Measurements from ENCODE around the gene SH3BP5.
"Not testable (repeated sequence)": the region's sequence is repeated elsewhere in the genome, so short reads cannot be mapped to it uniquely, and the experiment has no call there.

SH3BP5 gene

GRCh38 chr3:15332405-15333098 lies at the start of gene SH3BP5:
TSS of gene SH3BP5 (minus strand) at chr3:15332586. CDS start at chr3:15332408, 178 bp downstream.
- DNase-seq = peak; percentile 55

GRCh38 chr3:15380980-15381890 lies 48.8 kb upstream of the SH3BP5 start:
- DNase-seq = no peak

GRCh38 chr3:15377961-15378791 lies 45.8 kb upstream of the SH3BP5 start:
- peak; percentile 96 for DNase-seq

GRCh38 chr3:15375461-15376000 lies 43.1 kb upstream of the SH3BP5 start:
- DNase-seq = no peak

- no peak for DNase-seq
Measured at GRCh38 chr3:15372918-15373317, 40.5 kb upstream of the SH3BP5 start.

GRCh38 chr3:15368561-15369135 lies 36.3 kb upstream of the SH3BP5 start:
- DNase-seq = no peak

- peak; percentile 46 for DNase-seq
Measured at GRCh38 chr3:15367059-15367458, 34.7 kb upstream of the SH3BP5 start.

GRCh38 chr3:15364078-15364477 lies 31.7 kb upstream of the SH3BP5 start:
- peak; percentile 62 for DNase-seq

- DNase-seq = peak; percentile 45
Measured at GRCh38 chr3:15361494-15362214, 29.3 kb upstream of the SH3BP5 start.

- DNase-seq = peak; percentile 85
Measured at GRCh38 chr3:15360788-15361493, 28.6 kb upstream of the SH3BP5 start.

GRCh38 chr3:15359677-15360397 lies 27.5 kb upstream of the SH3BP5 start:
- peak; percentile 24 for DNase-seq

GRCh38 chr3:15356651-15357061 lies 24.3 kb upstream of the SH3BP5 start:
- not testable (repeated sequence) for DNase-seq

- peak; percentile 50 for DNase-seq
Measured at GRCh38 chr3:15356176-15356575, 23.8 kb upstream of the SH3BP5 start.

- DNase-seq = no peak
Measured at GRCh38 chr3:15355086-15355485, 22.7 kb upstream of the SH3BP5 start.

GRCh38 chr3:15354485-15354884 lies 22.1 kb upstream of the SH3BP5 start:
- no peak for DNase-seq

GRCh38 chr3:15350141-15350540 lies 17.8 kb upstream of the SH3BP5 start:
- DNase-seq = no peak

- DNase-seq = not testable (repeated sequence)
Measured at GRCh38 chr3:15349438-15349837, 17.1 kb upstream of the SH3BP5 start.

GRCh38 chr3:15348246-15348645 lies 15.9 kb upstream of the SH3BP5 start:
- no peak for DNase-seq

GRCh38 chr3:15347737-15348110 lies 15.3 kb upstream of the SH3BP5 start:
- no peak for DNase-seq

- no peak for DNase-seq
Measured at GRCh38 chr3:15347063-15347736, 14.8 kb upstream of the SH3BP5 start.

All from fibroblast of upper back skin (primary cell).